ENCODE data around the gene VPS39.

Gene VPS39

GRCh38 chr15:42194513-42194912, 13.6 kb downstream of the VPS39 start:
- no peak for DNase-seq

GRCh38 chr15:42193383-42193782, 14.7 kb downstream of the VPS39 start:
- no peak for DNase-seq

- DNase-seq: peak; percentile 16
Observed at GRCh38 chr15:42191610-42192346, 16.3 kb downstream of the VPS39 start.

- DNase-seq: no peak
Observed at GRCh38 chr15:42190370-42190769, 17.7 kb downstream of the VPS39 start.

GRCh38 chr15:42185801-42186200, 22.3 kb downstream of the VPS39 start:
- DNase-seq: no peak

- DNase-seq: no peak
Observed at GRCh38 chr15:42184736-42185135, 23.4 kb downstream of the VPS39 start.

GRCh38 chr15:42184296-42184695, 23.8 kb downstream of the VPS39 start:
- no peak for DNase-seq

GRCh38 chr15:42182961-42183360, 25.1 kb downstream of the VPS39 start:
- no peak for DNase-seq

GRCh38 chr15:42182328-42182886, 25.7 kb downstream of the VPS39 start:
- no peak for DNase-seq

GRCh38 chr15:42178056-42178455, 30.0 kb downstream of the VPS39 start:
- no peak for DNase-seq

- DNase-seq: no peak
Observed at GRCh38 chr15:42175671-42176070, 32.4 kb downstream of the VPS39 start.

GRCh38 chr15:42172475-42172874, 35.6 kb downstream of the VPS39 start:
- no peak for DNase-seq

GRCh38 chr15:42171795-42172194, 36.3 kb downstream of the VPS39 start:
- no peak for DNase-seq

GRCh38 chr15:42171122-42171521, 37.0 kb downstream of the VPS39 start:
- no peak for DNase-seq

GRCh38 chr15:42166225-42166940, 41.7 kb downstream of the VPS39 start:
- no peak for DNase-seq

- DNase-seq: no peak
Observed at GRCh38 chr15:42165106-42165505, 43.0 kb downstream of the VPS39 start.

- peak; percentile 54 for DNase-seq
Observed at GRCh38 chr15:42163947-42164550, 44.1 kb downstream of the VPS39 start.

- DNase-seq: no peak
Observed at GRCh38 chr15:42163291-42163690, 44.8 kb downstream of the VPS39 start.

GRCh38 chr15:42160136-42160535, 48.0 kb downstream of the VPS39 start:
- DNase-seq: peak; percentile 82

- peak; percentile 63 for DNase-seq
Observed at GRCh38 chr15:42159381-42160015, 48.6 kb downstream of the VPS39 start.

- DNase-seq: no peak
Observed at GRCh38 chr15:42158941-42159340, 49.2 kb downstream of the VPS39 start.

GRCh38 chr15:42157981-42158765, 49.9 kb downstream of the VPS39 start:
- no peak for DNase-seq
